SK-N-MC (cell line): Measurements from ENCODE around the gene CIAO3.

ENCODE experiments used
- DNase-seq: peaks from one replicate; pipeline ENCODE4 v3.0.0-alpha.2; 2011; ENCODE audit warnings: low read depth, low spot score
- H3K27ac ChIP-seq: fragments of 200-600 bp; sonication (generic); 2 replicates; pipeline ENCODE4 v1.5.1; 2016; ENCODE audit warnings: mixed run types
- H3K36me3 ChIP-seq: fragments of 200-600 bp; sonication (generic); 2 replicates; pipeline ENCODE4 v1.6.1; 2017; ENCODE audit warnings: antibody characterized with exemption, low read length, mixed read lengths; ENCODE audit not compliant: insufficient read depth
- H3K4me3 ChIP-seq: fragments of 200-600 bp; sonication (generic); 2 replicates; pipeline ENCODE4 v1.5.1; 2016
- H3K9ac ChIP-seq: fragments of 200-600 bp; sonication (generic); 2 replicates; pipeline ENCODE4 v1.8.0; 2017; ENCODE audit warnings: mixed run types, mixed read lengths; ENCODE audit not compliant: insufficient read length
- H3K9me3 ChIP-seq: fragments of 200-600 bp; sonication (generic); 2 replicates; pipeline ENCODE4 v1.6.1; 2017; ENCODE audit warnings: low read depth, mild to moderate bottlenecking, antibody characterized with exemption, low read length, moderate library complexity, mixed read lengths
- EZH2 ChIP-seq: fragments of 200-600 bp; sonication (generic); IDR thresholded peaks from one replicate; pipeline ENCODE4 v1.6.1; 2017; ENCODE audit warnings: antibody characterized with exemption
- FOXP2 ChIP-seq: optimal IDR thresholded peaks from 2 replicates; pipeline ENCODE3; 2011; ENCODE audit warnings: mild to moderate bottlenecking, moderate library complexity; ENCODE audit not compliant: insufficient read depth; ENCODE audit errors: extremely low read length, control extremely low read depth
- POLR2AphosphoS5 ChIP-seq: IDR thresholded peaks from 2 replicates; pipeline ENCODE4 v1.6.1; 2012; ENCODE audit warnings: mild to moderate bottlenecking, low read depth, low read length, borderline replicate concordance

The CIAO3 gene

GRCh38 chr16:725463-726187, 15.2 kb downstream of the CIAO3 start:
- Histone ChIP-seq H3K9ac (no peak overlapping the region), H3K4me3 (no peak overlapping the region), H3K9me3 (no peaks in the 10 kb centered on the region), H3K36me3 (no peaks in the 10 kb centered on the region), H3K27ac (no peak overlapping the region)
- no peak for DNase-seq
- TF ChIP-seq FOXP2, result no peak
- no peak for TF ChIP-seq EZH2
- no peak for TF ChIP-seq POLR2AphosphoS5

- TF ChIP-seq POLR2AphosphoS5, result no peak
- TF ChIP-seq FOXP2, result no peak
- no peak for TF ChIP-seq EZH2
- no peak overlapping the region for H3K27ac ChIP-seq
- no peak overlapping the region for H3K4me3 ChIP-seq
- no peak overlapping the region for H3K9ac ChIP-seq
- no peaks in the 10 kb centered on the region for H3K36me3 ChIP-seq
- H3K9me3 ChIP-seq, result no peaks in the 10 kb centered on the region
- no peak for DNase-seq
Observed at GRCh38 chr16:725041-725376, 15.8 kb downstream of the CIAO3 start.

GRCh38 chr16:724188-725040, 16.4 kb downstream of the CIAO3 start:
- DNase-seq, result no peak
- no peak overlapping the region for H3K27ac ChIP-seq
- no peak overlapping the region for H3K4me3 ChIP-seq
- H3K9me3 ChIP-seq, result no peaks in the 10 kb centered on the region
- H3K9ac ChIP-seq, result no peak overlapping the region
- no peaks in the 10 kb centered on the region for H3K36me3 ChIP-seq
- TF ChIP-seq POLR2AphosphoS5, result no peak

- no peak for DNase-seq
- TF ChIP-seq POLR2AphosphoS5 (no peak), EZH2 (no peak), FOXP2 (no peak)
- no peak overlapping the region for H3K27ac ChIP-seq
- no peaks in the 10 kb centered on the region for H3K9me3 ChIP-seq
- no peak overlapping the region for H3K9ac ChIP-seq
- H3K4me3 ChIP-seq, result no peak overlapping the region
- no peaks in the 10 kb centered on the region for H3K36me3 ChIP-seq
Observed at GRCh38 chr16:723695-724094, 17.1 kb downstream of the CIAO3 start.

- Histone ChIP-seq H3K9ac (no peak overlapping the region), H3K4me3 (no peak overlapping the region), H3K27ac (no peak overlapping the region), H3K9me3 (no peaks in the 10 kb centered on the region), H3K36me3 (no peaks in the 10 kb centered on the region)
- no peak for DNase-seq
- TF ChIP-seq FOXP2 (no peak), EZH2 (no peak), POLR2AphosphoS5 (no peak)
Observed at GRCh38 chr16:722835-723633, 17.8 kb downstream of the CIAO3 start.

GRCh38 chr16:721765-722540, 18.8 kb downstream of the CIAO3 start:
- no peak for TF ChIP-seq EZH2
- TF ChIP-seq FOXP2, result no peak
- TF ChIP-seq POLR2AphosphoS5, result no peak
- H3K9ac ChIP-seq, result no peak overlapping the region

DNA sequence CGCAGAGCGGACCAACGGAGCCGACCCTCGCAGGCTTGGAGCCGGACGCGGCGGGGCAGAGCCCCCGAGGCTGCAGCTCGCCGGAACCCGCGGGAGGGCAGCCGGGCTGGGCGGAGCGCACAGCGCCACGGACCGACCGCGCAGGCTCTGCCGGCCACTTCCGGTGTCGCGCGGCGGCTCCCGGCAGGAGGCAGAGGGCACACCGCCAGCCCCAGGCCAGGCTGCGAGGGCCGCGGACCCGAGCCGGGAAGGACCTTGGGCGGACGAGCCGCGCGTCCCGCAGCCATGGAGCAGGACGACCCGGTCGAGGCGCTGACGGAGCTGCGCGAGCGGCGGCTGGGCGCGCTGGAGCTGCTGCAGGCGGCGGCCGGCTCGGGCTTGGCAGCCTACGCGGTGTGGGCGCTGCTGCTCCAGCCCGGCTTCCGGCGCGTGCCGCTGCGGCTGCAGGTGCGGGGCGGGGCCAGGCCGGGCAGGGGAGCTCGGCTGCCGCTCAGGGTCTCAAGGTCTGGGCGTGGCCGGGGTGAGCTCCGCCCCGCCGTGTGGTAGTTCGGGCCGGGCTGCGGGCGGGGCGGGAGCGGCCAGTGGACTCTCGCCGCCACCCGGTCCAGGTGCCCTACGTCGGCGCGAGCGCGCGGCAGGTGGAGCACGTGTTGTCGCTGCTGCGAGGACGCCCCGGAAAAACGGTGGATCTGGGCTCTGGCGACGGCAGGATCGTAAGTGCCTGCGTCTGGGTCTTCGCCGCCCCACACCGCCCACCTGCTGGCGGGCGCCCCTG, 19.6 kb downstream of the CIAO3 start, which contains the start of gene ANTKMT:
Gene ANTKMT (plus strand): TSS at position 157 of the 775 bp plus-strand sequence. CDS start 129 bp downstream, at position 286.
- Histone ChIP-seq H3K36me3 (no peaks in the 10 kb centered on the region), H3K4me3 (peak within 1 kb of the TSS; percentile 85), H3K27ac (no peak within 1 kb of the TSS), H3K9ac (peak within 1 kb of the TSS; percentile 60), H3K9me3 (no peaks in the 10 kb centered on the region)
- DNase-seq, result no peak
- TF ChIP-seq EZH2 (no peak), FOXP2 (no peak), POLR2AphosphoS5 (no peak; the same call in 1 of the 2 replicates)

More at GRCh38 chr16:721765-722540, 18.8 kb downstream of the CIAO3 start:
- H3K9me3 ChIP-seq, result no peaks in the 10 kb centered on the region
- H3K4me3 ChIP-seq, result peak overlapping the region; percentile 85
- no peaks in the 10 kb centered on the region for H3K36me3 ChIP-seq
- DNase-seq, result no peak
- H3K27ac ChIP-seq, result no peak overlapping the region
